Measurements from ENCODE around the gene ALDOA.

GRCh38 chr16:30084816-30085159, 19.2 kb downstream of the ALDOA start:
- TF ChIP-seq POLR2A (IDR thresholded peaks at IDR 0.05): no peak
- TF ChIP-seq, protein P1, sequence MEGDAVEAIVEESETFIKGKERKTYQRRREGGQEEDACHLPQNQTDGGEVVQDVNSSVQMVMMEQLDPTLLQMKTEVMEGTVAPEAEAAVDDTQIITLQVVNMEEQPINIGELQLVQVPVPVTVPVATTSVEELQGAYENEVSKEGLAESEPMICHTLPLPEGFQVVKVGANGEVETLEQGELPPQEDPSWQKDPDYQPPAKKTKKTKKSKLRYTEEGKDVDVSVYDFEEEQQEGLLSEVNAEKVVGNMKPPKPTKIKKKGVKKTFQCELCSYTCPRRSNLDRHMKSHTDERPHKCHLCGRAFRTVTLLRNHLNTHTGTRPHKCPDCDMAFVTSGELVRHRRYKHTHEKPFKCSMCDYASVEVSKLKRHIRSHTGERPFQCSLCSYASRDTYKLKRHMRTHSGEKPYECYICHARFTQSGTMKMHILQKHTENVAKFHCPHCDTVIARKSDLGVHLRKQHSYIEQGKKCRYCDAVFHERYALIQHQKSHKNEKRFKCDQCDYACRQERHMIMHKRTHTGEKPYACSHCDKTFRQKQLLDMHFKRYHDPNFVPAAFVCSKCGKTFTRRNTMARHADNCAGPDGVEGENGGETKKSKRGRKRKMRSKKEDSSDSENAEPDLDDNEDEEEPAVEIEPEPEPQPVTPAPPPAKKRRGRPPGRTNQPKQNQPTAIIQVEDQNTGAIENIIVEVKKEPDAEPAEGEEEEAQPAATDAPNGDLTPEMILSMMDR (IDR thresholded peaks at IDR 0.05): no peak
